ENCODE results near the gene TDRD6. TPM values are rescaled to one million over a fixed set of nuclear protein-coding genes. Genes with fewer than 3 reads are reported as not detected.

The TDRD6 gene
- total RNA-seq, 1 experiment from 2014 or later, result 0.02 TPM

GRCh38 chr6:46676604-46677313 is 10.9 kb upstream of the TDRD6 start:
- Histone ChIP-seq H3K18ac (ENCODE audit: insufficient read length, low read depth, low read length) (no peak overlapping the region), H3T11ph (ENCODE audit: low read length) (no peak overlapping the region), H3K23me2 (ENCODE audit: insufficient read length, low read depth, low read length, poor library complexity, severe bottlenecking) (no peaks in the 10 kb centered on the region), H4K91ac (ENCODE audit: insufficient read length, low read depth, low read length) (no peak overlapping the region), H2AK5ac (ENCODE audit: insufficient read length, low read length) (no peak overlapping the region), H3K56ac (ENCODE audit: insufficient read length, low read depth, low read length) (no peak overlapping the region), H3K79me2 (ENCODE audit: insufficient read depth, low read length) (no peaks in the 10 kb centered on the region), H4K5ac (ENCODE audit: insufficient read length, low read depth, low read length) (no peak overlapping the region), H3K9me3 (ENCODE audit: control insufficient read depth, low read depth, low read length) (no peaks in the 10 kb centered on the region), H2BK5ac (ENCODE audit: insufficient read length, low read length) (no peak overlapping the region), H2BK20ac (ENCODE audit: low read depth, low read length, poor library complexity, severe bottlenecking) (no peak overlapping the region), H4K8ac (replicated peaks; ENCODE audit: insufficient read length, low read depth, low read length) (no peak overlapping the region), H3K27me3 (ENCODE audit: insufficient read depth, low read length) (no peaks in the 10 kb centered on the region), H4K20me1 (ENCODE audit: control insufficient read depth, insufficient read depth, insufficient read length) (no peaks in the 10 kb centered on the region), H2BK15ac (ENCODE audit: low read depth, low read length) (no peak overlapping the region), H3K14ac (ENCODE audit: insufficient read depth, low read length) (no peak overlapping the region), H2BK120ac (ENCODE audit: low read depth, low read length, poor library complexity, severe bottlenecking) (no peak overlapping the region), H3K27ac (ENCODE audit: insufficient read length, low read depth, low read length) (no peak overlapping the region), H3K9ac (ENCODE audit: extremely low read depth, insufficient read length, low read length) (no peak overlapping the region), H3K4me1 (ENCODE audit: insufficient read depth, low read length) (no peaks in the 10 kb centered on the region), H3K79me1 (ENCODE audit: insufficient read depth, low read depth, low read length, poor library complexity, severe bottlenecking) (no peaks in the 10 kb centered on the region), H3K4me2 (ENCODE audit: insufficient read depth, insufficient read length, low read length) (no peak overlapping the region), H3K4ac (ENCODE audit: low read depth, low read length) (no peak overlapping the region), H2BK12ac (ENCODE audit: insufficient read length, low read depth, low read length) (no peak overlapping the region), H3K23ac (ENCODE audit: insufficient read length, low read depth, low read length) (no peak overlapping the region), H2AFZ (ENCODE audit: low read length) (no peak overlapping the region)
- Mint-ChIP-seq H3K27me3 (ENCODE audit: low read depth) (no peaks in the 10 kb centered on the region), H3K4me3 (no peak overlapping the region), H3K4me1 (peaks cover 6 to 7% of the 10 kb centered on the region in 2 experiments; a peak in 3 of 4 replicates), H3K27ac (no peak overlapping the region), H3K36me3 (ENCODE audit: insufficient read depth in 1 of 3, low read depth in 3 of 3) (no peaks in the 10 kb centered on the region), H3K9me3 (no peaks in the 10 kb centered on the region)
- DNase-seq, result no peak
- WGBS (ENCODE audit: extremely low coverage, insufficient read length, low lambda C conversion rate), result no CpG with 5 or more reads among the region's 6 CpGs
- no peak for TF ChIP-seq CTCF (conservative IDR thresholded peaks at IDR 0.05)
